ENCODE results near the gene ATP9B.

- TF ChIP-seq CTCF (IDR thresholded peaks at IDR 0.05) = no peak
- no peak for TF ChIP-seq ZFX (IDR thresholded peaks at IDR 0.05; ENCODE audit: borderline replicate concordance)
Measured at GRCh38 chr18:79050005-79050404, 19.2 kb upstream of the ATP9B start.
